Endometrial microvascular endothelial cells (primary cell): ENCODE measurements around the gene USP15. TPM values are rescaled to one million over a fixed set of nuclear protein-coding genes. Genes with fewer than 3 reads are reported as not detected.

Experiments
- in situ Hi-C: cut with HindIII; loops from 2 replicates; pipeline ENCODE4 v1.10.0; 2017; ENCODE audit warnings: low sequenced_read_pairs, low pct_unique_long_range_greater_than_20kb; ENCODE audit errors: inconsistent ontology term
- total RNA-seq: library from RNA; depleted of rRNA; stranded (reverse); fragments of >200 nt; gene quantifications from one replicate; pipeline ENCODE4 v1.2.3, GENCODE V29; 2015; ENCODE audit errors: inconsistent ontology term

The USP15 gene
- total RNA-seq, 1 donor from 2014 or later, result 35.3 TPM

DNA sequence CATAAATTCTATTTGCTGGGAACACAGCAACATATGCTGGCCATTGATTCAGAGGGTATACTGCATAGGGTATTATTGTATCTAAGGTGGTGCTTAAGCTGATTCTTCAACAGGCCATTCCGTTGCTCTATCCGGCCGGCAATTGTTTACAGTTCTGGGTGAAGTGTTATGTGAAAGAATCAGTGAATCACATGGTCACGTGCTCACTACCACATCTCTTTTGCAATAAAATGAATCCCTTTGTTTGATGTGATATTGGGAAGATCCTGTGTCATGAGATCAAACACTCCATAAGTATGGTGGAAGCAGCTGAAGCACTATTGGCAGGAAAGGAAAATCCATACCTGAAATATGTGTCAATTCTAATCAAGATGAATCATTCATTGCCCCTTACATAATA, 7.6 kb upstream of the USP15 start:
- in situ Hi-C loops, result no loop called here

DNA sequence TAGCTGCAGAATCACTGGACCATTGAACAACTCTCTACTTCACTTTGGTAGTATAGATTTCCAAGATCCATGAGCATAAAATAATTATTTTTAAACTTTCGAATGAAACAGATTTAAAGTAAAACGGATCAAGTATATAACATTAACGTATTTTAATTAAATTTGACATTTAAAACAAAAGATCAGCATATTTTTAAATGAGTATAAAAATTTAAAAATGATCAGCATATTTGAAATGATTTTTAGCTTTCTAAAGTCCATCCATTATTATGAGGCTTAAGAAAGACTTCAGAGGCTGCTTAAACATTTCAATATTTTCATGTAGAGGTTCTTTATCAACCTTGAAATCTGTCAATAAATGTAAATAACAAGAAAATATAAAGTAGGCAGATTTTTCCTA, 5.2 kb upstream of the USP15 start:
- in situ Hi-C loops, result no loop called here

- in situ Hi-C loops, result no loop called here
These were observed 3.7 kb upstream of the USP15 start for GRCh38 chr12:62256408-62257096.

DNA sequence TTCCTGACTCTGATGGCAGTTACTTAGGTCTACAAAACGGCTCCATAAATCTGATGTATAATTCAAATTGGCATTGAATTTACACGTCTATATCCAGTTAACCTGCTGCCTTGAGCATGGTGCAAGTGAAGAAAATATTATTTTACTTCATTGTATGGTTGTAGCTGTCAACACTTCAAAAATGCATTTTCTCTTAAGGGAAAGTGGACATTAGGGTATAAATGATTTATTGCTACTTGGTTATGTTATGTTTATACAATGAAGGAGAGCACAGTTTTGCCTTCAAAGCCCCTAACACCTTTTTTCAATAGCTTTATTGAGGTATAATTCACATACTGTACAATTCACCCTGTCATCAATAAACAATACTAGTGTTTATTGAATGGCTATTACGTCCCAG, 2.0 kb upstream of the USP15 start:
- in situ Hi-C loops, result no loop called here

GRCh38 chr12:62258941-62259630, 1.1 kb upstream of the USP15 start:
- in situ Hi-C loops, result no loop called here

GRCh38 chr12:62259631-62259992, 592 bp upstream of the USP15 start:
- in situ Hi-C loops, result no loop called here

DNA sequence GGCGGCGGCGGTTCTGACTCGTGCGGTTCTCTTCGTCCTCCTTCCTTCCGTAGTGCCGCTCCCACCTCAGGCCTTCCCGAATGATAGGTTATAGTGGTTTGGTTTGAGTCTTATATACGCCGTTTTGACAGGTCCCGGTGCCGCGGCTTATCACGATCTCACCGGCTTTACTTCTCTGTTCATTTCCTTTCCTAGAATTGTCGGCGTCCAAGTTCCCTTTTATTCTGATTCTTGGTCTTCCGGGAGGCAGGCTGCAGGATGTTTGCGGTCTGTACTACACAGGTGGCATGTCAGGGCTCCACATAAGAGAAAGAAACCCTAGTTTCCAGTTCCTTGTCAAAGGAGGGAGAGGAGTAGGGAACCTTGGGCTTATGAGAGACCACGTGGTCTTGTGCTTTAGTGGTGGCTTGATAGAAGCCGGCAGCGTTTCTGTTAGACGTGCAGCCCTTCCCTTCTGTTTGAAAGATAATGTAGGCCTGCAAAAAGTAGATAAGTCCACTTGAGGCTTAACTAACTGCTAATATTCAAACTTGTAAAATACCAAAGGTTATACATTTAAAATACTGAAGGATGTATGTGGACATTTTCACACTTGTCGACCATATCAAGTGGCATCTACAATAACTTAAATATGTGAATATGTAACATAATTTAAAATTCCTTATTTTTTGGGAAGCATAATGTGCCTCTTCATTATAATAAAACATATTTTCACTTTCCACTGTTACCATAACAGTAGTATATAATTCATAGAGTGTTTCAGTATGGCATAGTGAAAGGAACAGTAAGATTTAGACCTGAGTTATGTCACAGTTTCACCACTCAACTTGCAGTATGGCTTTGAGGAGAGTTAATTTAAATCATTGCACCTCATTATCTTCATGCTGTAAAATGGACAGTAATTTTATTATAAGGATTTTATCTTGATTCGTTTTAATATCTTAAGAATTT, 804 bp downstream of the USP15 start:
- in situ Hi-C loops, result no loop called here

DNA sequence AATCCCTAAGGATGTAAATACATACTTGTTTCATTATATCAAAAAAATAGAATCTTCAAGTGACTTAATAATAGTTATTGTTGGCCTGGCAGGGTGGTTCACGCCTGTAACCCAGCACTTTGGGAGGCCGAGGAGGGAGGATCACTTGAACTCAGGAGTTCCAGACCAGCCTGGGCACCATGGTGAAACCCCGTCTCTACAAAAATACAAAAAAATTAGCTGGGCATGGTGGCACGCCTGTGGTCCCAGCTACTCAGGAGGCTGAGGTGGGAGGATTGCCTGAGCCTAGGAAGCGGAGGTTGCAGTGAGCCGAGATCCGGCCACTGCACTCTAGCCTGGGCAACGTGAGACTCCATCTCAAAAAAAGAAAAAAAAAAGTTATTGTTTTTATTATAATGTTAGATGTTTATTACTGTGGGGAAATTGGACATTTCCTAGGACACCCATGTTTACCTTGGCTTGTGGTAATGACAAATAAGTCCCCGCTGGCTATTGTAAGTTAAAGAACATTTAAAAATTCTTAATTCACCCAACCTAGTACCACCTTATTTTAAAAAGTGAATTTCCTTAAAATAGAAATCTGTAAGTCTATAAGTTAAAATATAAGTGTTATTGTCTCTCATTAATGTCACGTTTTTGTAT, 1.8 kb downstream of the USP15 start:
- in situ Hi-C loops, result no loop called here

GRCh38 chr12:62263232-62263631, 3.0 kb downstream of the USP15 start:
- in situ Hi-C loops, result no loop called here

DNA sequence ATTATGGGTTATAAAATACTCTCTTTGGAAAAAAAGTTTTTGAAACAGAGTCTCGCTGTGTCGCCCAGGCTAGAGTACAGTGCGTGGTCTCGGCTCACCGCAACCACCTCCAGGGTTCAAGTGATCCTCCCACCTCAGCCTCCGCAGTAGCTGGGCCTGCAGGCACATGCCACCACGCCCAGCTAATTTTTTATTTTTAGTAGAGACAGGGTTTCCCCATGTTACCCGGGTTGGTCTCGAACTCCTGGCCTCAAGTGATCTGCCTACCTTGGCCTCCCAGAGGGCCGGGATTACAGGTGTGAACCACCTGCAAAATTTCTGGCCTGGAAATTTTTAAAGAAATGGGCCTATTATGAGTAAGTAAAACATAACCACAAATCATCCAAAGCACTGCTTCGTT, 3.8 kb downstream of the USP15 start:
- in situ Hi-C loops, result no loop called here

DNA sequence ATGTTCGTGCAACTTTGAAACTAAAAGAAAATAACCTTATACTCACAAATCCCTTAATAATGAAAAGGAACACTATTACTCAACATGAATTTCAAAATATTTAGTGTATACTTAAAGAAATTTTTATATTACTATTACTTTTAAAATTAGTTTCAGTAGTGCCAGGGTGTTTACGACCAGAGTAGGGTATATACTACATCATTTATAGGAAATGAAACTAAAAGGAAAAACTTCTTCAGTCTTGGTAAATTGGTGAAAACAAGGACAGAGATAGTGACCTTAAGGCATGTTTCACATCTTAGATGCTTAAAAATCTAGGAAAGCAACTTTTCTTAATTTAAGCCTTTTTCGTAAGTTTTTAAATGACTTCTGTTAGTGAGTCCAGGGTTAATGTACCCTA, 4.5 kb downstream of the USP15 start:
- in situ Hi-C loops, result no loop called here

DNA sequence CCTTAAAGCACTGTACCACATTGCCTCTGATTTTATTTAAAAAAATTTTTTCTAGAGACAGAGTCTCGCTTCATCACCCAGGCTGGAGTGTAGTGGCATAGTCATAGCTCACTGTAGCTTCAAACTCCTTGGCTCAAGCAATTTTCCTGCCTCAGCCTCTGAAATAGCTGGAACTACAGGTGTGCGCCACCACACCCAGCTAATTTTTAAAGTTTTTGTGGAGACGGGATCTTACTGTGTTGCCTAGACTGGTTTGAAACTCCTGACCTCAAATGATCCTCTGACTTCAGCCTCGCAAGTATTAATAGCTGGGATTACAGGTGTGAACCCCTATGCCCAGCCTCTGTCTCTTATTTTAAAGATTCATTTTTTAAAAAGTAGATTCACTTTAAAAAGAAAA, 5.3 kb downstream of the USP15 start:
- in situ Hi-C loops, result no loop called here

DNA sequence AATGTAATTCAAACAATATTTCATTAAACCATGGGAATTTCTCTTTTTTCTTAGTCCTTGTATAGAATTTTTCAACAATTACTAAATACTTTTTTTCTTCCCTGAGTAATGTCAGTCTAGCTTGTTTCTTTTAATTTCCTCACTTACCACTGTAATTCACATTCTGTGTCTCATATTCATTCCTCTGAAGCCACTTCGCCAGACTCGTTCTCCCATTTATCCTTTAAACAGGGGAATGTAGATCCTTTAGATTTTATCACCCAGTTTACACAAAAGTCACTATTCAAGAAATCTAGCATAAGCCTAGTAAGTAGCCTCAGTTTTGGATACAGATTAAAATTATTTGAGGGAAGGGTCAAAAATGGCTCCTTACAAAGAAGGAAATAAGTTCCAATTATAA, 6.8 kb downstream of the USP15 start:
- in situ Hi-C loops, result no loop called here

DNA sequence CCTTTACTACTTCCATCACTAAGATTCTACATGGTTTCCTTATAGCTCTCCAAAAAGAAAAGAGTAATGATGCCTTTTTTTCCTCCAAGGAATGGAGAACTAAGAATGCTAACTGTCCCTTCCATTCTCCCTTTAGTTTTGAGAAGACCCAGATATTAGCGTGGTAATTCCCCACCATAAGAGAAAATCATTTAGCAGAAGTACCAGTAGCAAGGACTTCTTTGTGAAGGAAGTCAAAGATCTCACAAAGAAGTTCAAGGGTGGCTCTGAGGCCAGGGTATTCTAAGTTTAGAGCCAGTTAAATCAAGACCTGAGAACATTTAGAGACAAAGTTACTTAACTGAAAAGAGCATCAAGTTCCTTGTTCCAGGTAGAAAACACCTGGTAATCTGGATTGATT, 7.3 kb downstream of the USP15 start:
- in situ Hi-C loops, result no loop called here

DNA sequence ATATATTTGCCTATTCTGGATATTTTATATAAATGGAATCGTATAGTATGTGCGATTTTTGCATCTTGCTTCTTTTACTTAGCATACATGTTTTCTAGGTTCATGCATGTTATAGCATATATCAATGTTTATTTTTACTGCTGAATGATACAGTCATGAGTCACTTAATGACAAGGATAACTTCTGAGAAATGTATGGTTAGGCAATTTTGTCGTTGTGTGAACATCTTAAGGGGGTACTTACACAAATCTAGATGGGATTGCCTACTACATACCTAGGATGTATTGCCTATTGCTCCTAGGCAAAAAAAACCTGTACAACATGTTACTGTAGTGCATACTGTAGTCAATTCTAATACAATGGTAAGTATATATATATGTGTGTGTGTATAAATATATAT, 8.8 kb downstream of the USP15 start:
- in situ Hi-C loops, result no loop called here

- in situ Hi-C loops, result no loop called here
These were observed 9.4 kb downstream of the USP15 start for GRCh38 chr12:62269464-62270228.

DNA sequence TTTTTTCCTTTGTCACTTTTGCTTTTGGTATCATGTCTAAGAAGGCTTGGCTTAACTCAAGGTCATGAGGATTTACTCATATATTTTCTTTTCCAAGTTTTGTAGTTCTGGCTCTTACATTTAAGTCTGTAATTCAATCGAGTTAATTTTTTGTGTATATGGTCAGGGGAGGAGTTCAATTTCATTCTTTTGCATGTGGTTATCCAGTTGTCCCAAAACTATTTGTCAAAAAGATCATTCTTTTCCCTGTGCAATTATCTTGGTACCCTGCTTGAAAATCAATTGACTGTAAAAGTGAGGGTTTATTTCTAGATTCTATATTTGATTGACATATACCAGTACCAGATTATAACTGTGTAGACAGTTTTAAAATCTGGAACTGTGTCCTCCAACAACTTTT, 10.2 kb downstream of the USP15 start:
- in situ Hi-C loops, result no loop called here

- in situ Hi-C loops, result no loop called here
These were observed 10.7 kb downstream of the USP15 start for GRCh38 chr12:62270872-62271271.
